T-helper 17 cell (primary cell): ENCODE results near the gene SUPT16H. TPM values are rescaled to one million over a fixed set of nuclear protein-coding genes. Genes with fewer than 3 reads are reported as not detected.
A peak's percentile ranks its signal among the peaks of the same experiment; 100 is the strongest.
"Not testable (repeated sequence)": the region's sequence is repeated elsewhere in the genome, so short reads cannot be mapped to it uniquely, and the experiment has no call there.

Experiments used
- ATAC-seq: fragments of 150-1000 bp; cut with Tn5 transposase; 2 replicates; pipeline ENCODE4 v1.10.0; 2021; ENCODE audit warnings: mild to moderate bottlenecking, moderate library complexity
- DNase-seq, 3 donors: peaks; one replicate each; pipeline versions ENCODE4 v3.0.0 to v3.0.0-alpha.2; 2020 to 2021
- H3K9me3 ChIP-seq: one replicate; pipeline ENCODE4 v1.7.0; 2013; ENCODE audit warnings: low read length, mild to moderate bottlenecking; ENCODE audit not compliant: control insufficient read depth, poor library complexity, severe bottlenecking
- H3K27ac Mint-ChIP-seq: one replicate; pipeline ENCODE4 v1.8.0; 2022; ENCODE audit warnings: mild to moderate bottlenecking, moderate library complexity, mixed read lengths
- H3K27me3 Mint-ChIP-seq: one replicate; pipeline ENCODE4 v1.8.0; 2022; ENCODE audit warnings: mixed read lengths
- H3K36me3 Mint-ChIP-seq: one replicate; pipeline ENCODE4 v1.8.0; 2022; ENCODE audit warnings: low read depth, mixed read lengths
- H3K4me1 Mint-ChIP-seq: one replicate; pipeline ENCODE4 v1.8.0; 2022; ENCODE audit warnings: mild to moderate bottlenecking, mixed read lengths
- H3K4me3 Mint-ChIP-seq: one replicate; pipeline ENCODE4 v1.8.0; 2022; ENCODE audit warnings: mild to moderate bottlenecking, moderate library complexity, mixed read lengths
- total RNA-seq, 4 donors: library from RNA in 2 of 4; stranded (reverse) in 2 of 4; gene quantifications; one replicate each; pipeline ENCODE4 v1.2.3 and lab custom pipeline; 2022 to 2026

SUPT16H gene
- total RNA-seq, 2 donors from 2014 or later, result 47.5 to 50.7 TPM

DNA sequence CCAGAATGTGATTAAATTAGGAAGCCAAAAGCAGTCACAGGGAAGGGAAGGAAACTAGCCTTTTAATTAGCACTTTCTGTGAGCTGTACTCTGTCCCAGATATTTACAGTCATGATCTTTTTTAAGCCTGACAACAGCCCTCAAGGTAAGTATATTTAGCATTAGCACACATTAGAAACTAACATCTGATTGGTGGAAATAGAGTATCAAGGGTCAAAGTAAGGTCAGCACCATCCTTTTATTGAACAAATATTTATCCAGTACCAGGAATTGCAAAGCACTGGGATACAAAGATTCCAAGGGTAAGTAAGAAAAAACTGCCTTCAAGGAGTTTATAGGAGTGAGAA lies 75.7 kb downstream of the SUPT16H start:
- DNase-seq, result no peak
- Mint-ChIP-seq H3K4me3 (peak overlapping the region; percentile 91), H3K36me3 (no peaks in the 10 kb centered on the region), H3K27me3 (no peaks in the 10 kb centered on the region), H3K4me1 (peaks cover 17% of the 10 kb centered on the region), H3K27ac (peak overlapping the region; percentile 93)
- H3K9me3 ChIP-seq, result no peaks in the 10 kb centered on the region
- peak; percentile 6 for ATAC-seq

- Mint-ChIP-seq H3K4me3 (peak overlapping the region; percentile 91), H3K27me3 (no peaks in the 10 kb centered on the region), H3K36me3 (no peaks in the 10 kb centered on the region), H3K27ac (peak overlapping the region; percentile 93), H3K4me1 (peaks cover 17% of the 10 kb centered on the region)
- ATAC-seq (no peak), DNase-seq (no peak)
- H3K9me3 ChIP-seq, result no peaks in the 10 kb centered on the region
Observed at GRCh38 chr14:21307637-21308036, 76.2 kb downstream of the SUPT16H start.

GRCh38 chr14:21302836-21303140 lies 81.0 kb downstream of the SUPT16H start:
- H3K4me1 Mint-ChIP-seq, H3K27ac Mint-ChIP-seq, H3K27me3 Mint-ChIP-seq, H3K36me3 Mint-ChIP-seq, DNase-seq, ATAC-seq, H3K9me3 ChIP-seq, H3K4me3 Mint-ChIP-seq: not testable (repeated sequence)

DNA sequence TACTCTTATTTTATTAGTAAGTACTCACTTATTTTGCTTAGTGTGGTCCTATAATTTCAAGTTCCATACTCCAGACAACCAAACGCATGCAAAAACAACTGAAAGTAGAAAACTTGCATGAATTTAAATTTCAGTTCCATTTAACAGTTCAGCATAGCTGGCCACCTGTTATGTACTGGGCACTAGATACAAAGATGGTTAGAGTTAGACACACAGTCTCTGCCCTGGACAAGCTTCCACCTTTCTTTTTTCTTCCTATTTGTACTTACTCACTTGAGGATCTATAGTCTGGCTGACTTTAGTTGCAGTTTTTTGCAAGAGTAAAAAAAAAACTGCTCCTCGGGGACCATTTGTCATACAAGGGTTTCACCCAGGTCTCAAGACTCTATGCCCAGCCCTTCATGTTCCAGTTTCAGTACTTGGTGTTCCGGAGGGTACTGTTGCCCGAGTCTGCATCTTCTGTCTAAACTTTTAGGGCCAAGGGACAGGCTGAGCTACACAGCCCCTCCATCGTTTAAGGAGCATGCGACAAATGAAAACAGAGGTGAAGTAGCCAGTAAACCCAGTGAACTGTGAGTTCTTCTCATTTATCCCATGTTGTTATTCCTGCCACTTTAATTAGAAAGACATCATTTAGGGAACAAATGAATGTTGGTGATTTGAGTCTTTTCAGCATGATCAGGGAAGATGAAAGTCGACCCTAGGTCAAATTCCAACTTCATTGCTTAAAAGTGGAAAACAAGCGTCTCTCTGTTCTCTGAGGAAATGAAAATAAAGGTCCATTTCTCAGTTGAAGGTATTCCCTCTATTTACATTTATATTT lies 81.6 kb downstream of the SUPT16H start:
- H3K4me1 Mint-ChIP-seq, result peaks cover 8% of the 10 kb centered on the region
- H3K9me3 ChIP-seq, result no peaks in the 10 kb centered on the region
- no peaks in the 10 kb centered on the region for H3K36me3 Mint-ChIP-seq
- H3K4me3 Mint-ChIP-seq, result no peak overlapping the region
- no peak overlapping the region for H3K27ac Mint-ChIP-seq
- ATAC-seq, result no peak
- no peak for DNase-seq
- H3K27me3 Mint-ChIP-seq, result peaks cover 11% of the 10 kb centered on the region

Other genes starting within 250 kb of the SUPT16H start
- not detected for gene OR5AU1, start 228.0 kb downstream of the SUPT16H start, total RNA-seq
- 100 to 1,000 TPM; 576 to 580 TPM for gene HNRNPC, start 114.6 kb downstream of the SUPT16H start, total RNA-seq
- gene RPGRIP1, start 103.9 kb downstream of the SUPT16H start, total RNA-seq, result under 1 TPM in 1 of 2 donors, not detected in 1; 0.94 TPM
- 100 to 1,000 TPM; 128 to 131 TPM for gene CHD8, start 72.1 kb upstream of the SUPT16H start, total RNA-seq
- gene RAB2B, start 92.9 kb upstream of the SUPT16H start, total RNA-seq, result 10 to 100 TPM; 35.3 to 42.6 TPM
- gene TOX4, start 93.2 kb upstream of the SUPT16H start, total RNA-seq, result 100 to 1,000 TPM in 1 of 2 donors, 10 to 100 TPM in 1; 97.3 to 110 TPM
- 10 to 100 TPM; 42.3 to 46.5 TPM for gene METTL3, start 127.3 kb upstream of the SUPT16H start, total RNA-seq
- gene SALL2, start 142.3 kb upstream of the SUPT16H start, total RNA-seq, result 1 to 10 TPM; 1.9 to 2.1 TPM
- not detected for gene OR10G3, start 196.1 kb upstream of the SUPT16H start, total RNA-seq